ENCODE results near the gene PEX11G.

Gene PEX11G

GRCh38 chr19:7504684-7505083, 15.8 kb upstream of the PEX11G start:
- Histone ChIP-seq H3K4me2 (ENCODE audit: low read length) (no peak overlapping the region), H4K20me1 (ENCODE audit: control insufficient read depth, insufficient read depth, low read depth, low read length) (no peaks in the 10 kb centered on the region), H3K36me3 (ENCODE audit: control insufficient read depth, low read length) (no peaks in the 10 kb centered on the region), H3K27me3 (ENCODE audit: control insufficient read depth, low read length) (no peaks in the 10 kb centered on the region), H3K4me1 (ENCODE audit: control insufficient read depth, low read length) (peaks cover 12% of the 10 kb centered on the region), H3K27ac (ENCODE audit: low read depth, low read length) (no peak overlapping the region), H3K4me3 (ENCODE audit: low read length) (no peak overlapping the region), H3K9me2 (replicated peaks; ENCODE audit: control insufficient read depth, low read length) (no peaks in the 10 kb centered on the region), H3F3A (ENCODE audit: control insufficient read depth, insufficient read depth) (0 out of 2 replicates have a peak, but pooled peaks cover 4% of the 10 kb centered on the region), H3K9me3 (ENCODE audit: control insufficient read depth, insufficient read depth, low read length) (no peaks in the 10 kb centered on the region), H3K79me2 (ENCODE audit: control insufficient read depth, low read length) (no peaks in the 10 kb centered on the region)
- TF ChIP-seq EZH2phosphoT487 (IDR thresholded peaks at IDR 0.05; ENCODE audit: borderline replicate concordance, low read length) = no peak
- no peak for TF ChIP-seq CTCF (IDR thresholded peaks at IDR 0.05; ENCODE audit: low read depth, low read length, poor library complexity, severe bottlenecking)

GRCh38 chr19:7502552-7502951, 13.7 kb upstream of the PEX11G start:
- H3K9me3 ChIP-seq (ENCODE audit: control insufficient read depth, insufficient read depth, low read length) = no peaks in the 10 kb centered on the region
- 0 out of 2 replicates have a peak, but pooled peaks cover 4% of the 10 kb centered on the region for H3F3A ChIP-seq (ENCODE audit: control insufficient read depth, insufficient read depth)
- H3K9me2 ChIP-seq (replicated peaks; ENCODE audit: control insufficient read depth, low read length) = no peaks in the 10 kb centered on the region
- peaks cover 12% of the 10 kb centered on the region for H3K4me1 ChIP-seq (ENCODE audit: control insufficient read depth, low read length)
- H3K4me2 ChIP-seq (ENCODE audit: low read length) = no peak overlapping the region
- H4K20me1 ChIP-seq (ENCODE audit: control insufficient read depth, insufficient read depth, low read depth, low read length) = no peaks in the 10 kb centered on the region
- no peaks in the 10 kb centered on the region; the same call in 1 of the 2 replicates for H3K27me3 ChIP-seq (ENCODE audit: control insufficient read depth, low read length)
- H3K36me3 ChIP-seq (ENCODE audit: control insufficient read depth, low read length) = no peaks in the 10 kb centered on the region
- H3K79me2 ChIP-seq (ENCODE audit: control insufficient read depth, low read length) = no peaks in the 10 kb centered on the region
- no peak overlapping the region for H3K4me3 ChIP-seq (ENCODE audit: low read length)
- TF ChIP-seq EZH2phosphoT487 (IDR thresholded peaks at IDR 0.05; ENCODE audit: borderline replicate concordance, low read length) (no peak), CTCF (IDR thresholded peaks at IDR 0.05; ENCODE audit: low read depth, low read length, poor library complexity, severe bottlenecking) (no peak)
- H3K27ac ChIP-seq (ENCODE audit: low read depth, low read length) = no peak overlapping the region

- H3K27ac ChIP-seq (ENCODE audit: low read depth, low read length) = no peak overlapping the region
- no peak overlapping the region for H3K4me3 ChIP-seq (ENCODE audit: low read length)
- peaks cover 5% of the 10 kb centered on the region for H3K27me3 ChIP-seq (ENCODE audit: control insufficient read depth, low read length)
- peaks cover 7% of the 10 kb centered on the region for H3K4me1 ChIP-seq (ENCODE audit: control insufficient read depth, low read length)
- no peaks in the 10 kb centered on the region for H3K36me3 ChIP-seq (ENCODE audit: control insufficient read depth, low read length)
- H4K20me1 ChIP-seq (ENCODE audit: control insufficient read depth, insufficient read depth, low read depth, low read length) = no peaks in the 10 kb centered on the region
- TF ChIP-seq CTCF (IDR thresholded peaks at IDR 0.05; ENCODE audit: low read depth, low read length, poor library complexity, severe bottlenecking) = no peak
- TF ChIP-seq EZH2phosphoT487 (IDR thresholded peaks at IDR 0.05; ENCODE audit: borderline replicate concordance, low read length) = no peak
- H3F3A ChIP-seq (ENCODE audit: control insufficient read depth, insufficient read depth) = no peaks in the 10 kb centered on the region
- H3K9me3 ChIP-seq (ENCODE audit: control insufficient read depth, insufficient read depth, low read length) = no peaks in the 10 kb centered on the region
- H3K79me2 ChIP-seq (ENCODE audit: control insufficient read depth, low read length) = no peaks in the 10 kb centered on the region
- no peak overlapping the region for H3K4me2 ChIP-seq (ENCODE audit: low read length)
- H3K9me2 ChIP-seq (replicated peaks; ENCODE audit: control insufficient read depth, low read length) = no peaks in the 10 kb centered on the region
Measured at GRCh38 chr19:7500811-7501450, 12.1 kb upstream of the PEX11G start.
